Measurements from ENCODE around the gene NEK8.

NEK8 gene

GRCh38 chr17:28700830-28701492 is 27.6 kb upstream of the NEK8 start:
- Histone ChIP-seq H3K9me3 (ENCODE audit: control insufficient read depth, insufficient read depth, low read length) (no peaks in the 10 kb centered on the region), H3K27me3 (ENCODE audit: control insufficient read depth, insufficient read depth, low read length) (no peaks in the 10 kb centered on the region), H3K4me1 (ENCODE audit: control insufficient read depth, insufficient read depth, low read length) (no peaks in the 10 kb centered on the region; the same call in 1 of the 2 replicates), H3K36me3 (ENCODE audit: control insufficient read depth, insufficient read depth, low read length) (peaks cover 57% of the 10 kb centered on the region), H3K27ac (ENCODE audit: low read length) (no peak overlapping the region), H3K4me3 (ENCODE audit: low read length) (no peak overlapping the region)
- DNase-seq (ENCODE audit: low read depth, low spot score): no peak
- WGBS (ENCODE audit: insufficient coverage, insufficient read length): no CpG with 5 or more reads among the region's 10 CpGs

- DNase-seq (ENCODE audit: low read depth, low spot score): no peak
- Histone ChIP-seq H3K4me3 (ENCODE audit: low read length) (no peak overlapping the region), H3K36me3 (ENCODE audit: control insufficient read depth, insufficient read depth, low read length) (peaks cover 54% of the 10 kb centered on the region), H3K4me1 (ENCODE audit: control insufficient read depth, insufficient read depth, low read length) (peaks cover 2% of the 10 kb centered on the region; the same call in 1 of the 2 replicates), H3K9me3 (ENCODE audit: control insufficient read depth, insufficient read depth, low read length) (no peaks in the 10 kb centered on the region), H3K27me3 (ENCODE audit: control insufficient read depth, insufficient read depth, low read length) (no peaks in the 10 kb centered on the region), H3K27ac (ENCODE audit: low read length) (no peak overlapping the region)
- WGBS (ENCODE audit: insufficient coverage, insufficient read length): no CpG with 5 or more reads among the region's 10 CpGs
These were observed 26.4 kb upstream of the NEK8 start for GRCh38 chr17:28702026-28702751.

- Histone ChIP-seq H3K4me1 (ENCODE audit: control insufficient read depth, insufficient read depth, low read length) (peaks cover 2% of the 10 kb centered on the region; the same call in 1 of the 2 replicates), H3K27ac (ENCODE audit: low read length) (no peak overlapping the region), H3K36me3 (ENCODE audit: control insufficient read depth, insufficient read depth, low read length) (peaks cover 50% of the 10 kb centered on the region), H3K9me3 (ENCODE audit: control insufficient read depth, insufficient read depth, low read length) (no peaks in the 10 kb centered on the region), H3K4me3 (ENCODE audit: low read length) (no peak overlapping the region), H3K27me3 (ENCODE audit: control insufficient read depth, insufficient read depth, low read length) (no peaks in the 10 kb centered on the region)
- WGBS (ENCODE audit: insufficient coverage, insufficient read length): no CpG with 5 or more reads among the region's 3 CpGs
- DNase-seq (ENCODE audit: low read depth, low spot score): no peak
These were observed 25.8 kb upstream of the NEK8 start for GRCh38 chr17:28702752-28703150.

- Histone ChIP-seq H3K4me3 (ENCODE audit: low read length) (no peak overlapping the region), H3K27me3 (ENCODE audit: control insufficient read depth, insufficient read depth, low read length) (no peaks in the 10 kb centered on the region), H3K27ac (ENCODE audit: low read length) (no peak overlapping the region), H3K4me1 (ENCODE audit: control insufficient read depth, insufficient read depth, low read length) (peaks cover 2% of the 10 kb centered on the region; the same call in 1 of the 2 replicates), H3K9me3 (ENCODE audit: control insufficient read depth, insufficient read depth, low read length) (no peaks in the 10 kb centered on the region), H3K36me3 (ENCODE audit: control insufficient read depth, insufficient read depth, low read length) (peaks cover 41% of the 10 kb centered on the region)
- no peak for DNase-seq (ENCODE audit: low read depth, low spot score)
- WGBS (ENCODE audit: insufficient coverage, insufficient read length): no CpG with 5 or more reads among the region's 16 CpGs
These were observed 24.9 kb upstream of the NEK8 start for GRCh38 chr17:28703552-28704218.

- no peaks in the 10 kb centered on the region for H3K9me3 ChIP-seq (ENCODE audit: control insufficient read depth, insufficient read depth, low read length)
- H3K27me3 ChIP-seq (ENCODE audit: control insufficient read depth, insufficient read depth, low read length): no peaks in the 10 kb centered on the region
- H3K36me3 ChIP-seq (ENCODE audit: control insufficient read depth, insufficient read depth, low read length): peaks cover 36% of the 10 kb centered on the region
- no CpG with 5 or more reads among the region's 14 CpGs for WGBS (ENCODE audit: insufficient coverage, insufficient read length)
- no peak overlapping the region for H3K4me3 ChIP-seq (ENCODE audit: low read length)
- DNase-seq (ENCODE audit: low read depth, low spot score): no peak
- H3K4me1 ChIP-seq (ENCODE audit: control insufficient read depth, insufficient read depth, low read length): peaks cover 2% of the 10 kb centered on the region; the same call in 1 of the 2 replicates
- H3K27ac ChIP-seq (ENCODE audit: low read length): no peak overlapping the region
These were observed 24.2 kb upstream of the NEK8 start for GRCh38 chr17:28704219-28704858.

GRCh38 chr17:28705074-28705659 is 23.4 kb upstream of the NEK8 start:
- Histone ChIP-seq H3K27ac (ENCODE audit: low read length) (no peak overlapping the region), H3K4me3 (ENCODE audit: low read length) (no peak overlapping the region), H3K36me3 (ENCODE audit: control insufficient read depth, insufficient read depth, low read length) (peaks cover 28% of the 10 kb centered on the region), H3K9me3 (ENCODE audit: control insufficient read depth, insufficient read depth, low read length) (no peaks in the 10 kb centered on the region), H3K4me1 (ENCODE audit: control insufficient read depth, insufficient read depth, low read length) (peaks cover 2% of the 10 kb centered on the region; the same call in 1 of the 2 replicates), H3K27me3 (ENCODE audit: control insufficient read depth, insufficient read depth, low read length) (no peaks in the 10 kb centered on the region)
- DNase-seq (ENCODE audit: low read depth, low spot score): no peak
- no CpG with 5 or more reads among the region's 5 CpGs for WGBS (ENCODE audit: insufficient coverage, insufficient read length)

- Histone ChIP-seq H3K9me3 (ENCODE audit: control insufficient read depth, insufficient read depth, low read length) (no peaks in the 10 kb centered on the region), H3K36me3 (ENCODE audit: control insufficient read depth, insufficient read depth, low read length) (peaks cover 21% of the 10 kb centered on the region), H3K4me1 (ENCODE audit: control insufficient read depth, insufficient read depth, low read length) (peaks cover 2% of the 10 kb centered on the region; the same call in 1 of the 2 replicates), H3K4me3 (ENCODE audit: low read length) (no peak overlapping the region), H3K27me3 (ENCODE audit: control insufficient read depth, insufficient read depth, low read length) (no peaks in the 10 kb centered on the region), H3K27ac (ENCODE audit: low read length) (no peak overlapping the region)
- no CpG with 5 or more reads among the region's 10 CpGs for WGBS (ENCODE audit: insufficient coverage, insufficient read length)
- DNase-seq (ENCODE audit: low read depth, low spot score): no peak
These were observed 22.8 kb upstream of the NEK8 start for GRCh38 chr17:28705728-28706334.

GRCh38 chr17:28706471-28707338 is 21.9 kb upstream of the NEK8 start:
- H3K27ac ChIP-seq (ENCODE audit: low read length): no peak overlapping the region
- no peaks in the 10 kb centered on the region for H3K27me3 ChIP-seq (ENCODE audit: control insufficient read depth, insufficient read depth, low read length)
- H3K36me3 ChIP-seq (ENCODE audit: control insufficient read depth, insufficient read depth, low read length): peaks cover 17% of the 10 kb centered on the region
- no CpG with 5 or more reads among the region's 7 CpGs for whole genome bisulfite sequencing (ENCODE audit: insufficient coverage, insufficient read length)
- peaks cover 2% of the 10 kb centered on the region; the same call in 1 of the 2 replicates for H3K4me1 ChIP-seq (ENCODE audit: control insufficient read depth, insufficient read depth, low read length)
- no peaks in the 10 kb centered on the region for H3K9me3 ChIP-seq (ENCODE audit: control insufficient read depth, insufficient read depth, low read length)
- DNase-seq (ENCODE audit: low read depth, low spot score): no peak
- no peak overlapping the region for H3K4me3 ChIP-seq (ENCODE audit: low read length)

GRCh38 chr17:28707339-28707720 is 21.3 kb upstream of the NEK8 start:
- DNase-seq (ENCODE audit: low read depth, low spot score): no peak

More at GRCh38 chr17:28707339-28707720, 21.3 kb upstream of the NEK8 start:
- no peak overlapping the region for H3K27ac ChIP-seq (ENCODE audit: low read length)
- H3K4me3 ChIP-seq (ENCODE audit: low read length): no peak overlapping the region
- peaks cover 14% of the 10 kb centered on the region for H3K36me3 ChIP-seq (ENCODE audit: control insufficient read depth, insufficient read depth, low read length)
- H3K9me3 ChIP-seq (ENCODE audit: control insufficient read depth, insufficient read depth, low read length): no peaks in the 10 kb centered on the region
- peaks cover 2% of the 10 kb centered on the region; the same call in 1 of the 2 replicates for H3K4me1 ChIP-seq (ENCODE audit: control insufficient read depth, insufficient read depth, low read length)
- WGBS (ENCODE audit: insufficient coverage, insufficient read length): no CpG with 5 or more reads among the region's 2 CpGs
- no peaks in the 10 kb centered on the region for H3K27me3 ChIP-seq (ENCODE audit: control insufficient read depth, insufficient read depth, low read length)
